ENCODE measurements around the gene PTRHD1.

PTRHD1 gene

GRCh38 chr2:24749069-24749691, 44.0 kb downstream of the PTRHD1 start:
- DNase-seq = no peak

GRCh38 chr2:24747299-24747698, 45.9 kb downstream of the PTRHD1 start:
- no peak for DNase-seq

- DNase-seq = no peak
These were observed 47.4 kb downstream of the PTRHD1 start for GRCh38 chr2:24745825-24746224.

- DNase-seq = peak; percentile 41
These were observed 48.8 kb downstream of the PTRHD1 start for GRCh38 chr2:24744356-24744755.

GRCh38 chr2:24743924-24744323, 49.3 kb downstream of the PTRHD1 start:
- peak; percentile 41 for DNase-seq

GRCh38 chr2:24742730-24743129, 50.5 kb downstream of the PTRHD1 start:
- DNase-seq = no peak

- no peak for DNase-seq
These were observed 53.0 kb downstream of the PTRHD1 start for GRCh38 chr2:24740142-24740541.

Measured in midbrain (tissue), 1 donor.